Erythroblast (primary cell): Measurements from ENCODE around the gene ACVRL1.

Experiments used
- GATA1 ChIP-seq: IDR thresholded peaks from 2 replicates; pipeline ENCODE4 v1.6.1; 2011; ENCODE audit warnings: low read depth, mild to moderate bottlenecking, control low read depth, low read length, moderate library complexity
- POLR2A ChIP-seq: IDR thresholded peaks from 2 replicates; pipeline ENCODE4 v1.6.1; 2011; ENCODE audit warnings: mild to moderate bottlenecking, low read length

- TF ChIP-seq POLR2A: no peak
- TF ChIP-seq GATA1: no peak
These were observed 40.1 kb downstream of the ACVRL1 start for GRCh38 chr12:51947246-51947996.
